ENCODE measurements around the gene NFS1. TPM values are rescaled to one million over a fixed set of nuclear protein-coding genes. Genes with fewer than 3 reads are reported as not detected.

NFS1 gene
- total and polyA plus RNA-seq, 2 of the 8 experiments (the other 6 are each of a cell fraction or from before 2014, with no cell fraction given), result 26.1 to 38.8 TPM

GRCh38 chr20:35742741-35743523 is 43.8 kb upstream of the NFS1 start:
- Histone ChIP-seq H3K14ac (ENCODE audit: insufficient read length) (no peak overlapping the region), H4K91ac (replicated peaks; ENCODE audit: insufficient read length, low read length) (peak overlapping the region; percentile 1), H2AK5ac (ENCODE audit: low read depth, low read length) (no peak overlapping the region; the same call in 1 of the 2 replicates), H4K20me1 (replicated peaks in 1 of 2; ENCODE audit: control insufficient read depth in 1 of 2, insufficient read depth in 2 of 2, low read length in 2 of 2) (peaks cover 10 to 14% of the 10 kb centered on the region in 2 experiments), H3K79me1 (ENCODE audit: low read depth, low read length) (no peaks in the 10 kb centered on the region), H3K9ac (replicated peaks in 1 of 4; ENCODE audit: extremely low read depth in 1 of 4, low read depth in 3 of 4, low read length in 3 of 4) (peak overlapping the region; percentile 83 to 98 (median 88)), H4K5ac (ENCODE audit: insufficient read length, low read depth, low read length) (peak overlapping the region; percentile 77), H3K9me3 (ENCODE audit: insufficient read depth in 2 of 2, low read depth in 1 of 2, low read length in 1 of 2) (no peaks in the 10 kb centered on the region), H3K23ac (ENCODE audit: insufficient read length) (no peak overlapping the region), H3K79me2 (ENCODE audit: control insufficient read depth in 1 of 2, insufficient read depth in 2 of 2, low read length in 2 of 2) (peaks cover 26 to 46% of the 10 kb centered on the region in 2 experiments), H3K23me2 (ENCODE audit: low read depth, low read length) (0 out of 2 replicates have a peak, but pooled peaks cover 4% of the 10 kb centered on the region), H2BK12ac (ENCODE audit: low read depth, low read length) (no peak overlapping the region), H2BK20ac (ENCODE audit: low read length) (no peak overlapping the region), H3K4me2 (ENCODE audit: insufficient read depth in 1 of 2, low read depth in 2 of 2, low read length in 2 of 2) (peak overlapping the region; percentile 67 to 68), H2BK120ac (replicated peaks; ENCODE audit: low read depth, low read length) (no peak overlapping the region), H3K27me3 (replicated peaks in 1 of 4; ENCODE audit: control insufficient read depth in 3 of 4, extremely low read depth in 1 of 4, insufficient read depth in 3 of 4, low read length in 3 of 4) (no peaks in the 10 kb centered on the region), H3K4me1 (replicated peaks in 1 of 4; ENCODE audit: control insufficient read depth in 3 of 4, insufficient read depth in 4 of 4, low read length in 3 of 4) (peaks cover 0 to 4% (median 4%) of the 10 kb centered on the region in 4 experiments; a peak in 3 of 7 replicates), H3K4me3 (ENCODE audit: extremely low read depth in 1 of 4, insufficient read depth in 2 of 4, low read depth in 3 of 4, low read length in 4 of 4) (peak overlapping the region; percentile 56 to 83 (median 74)), H3K18ac (ENCODE audit: extremely low read depth, low read length) (peak overlapping the region; percentile 84; the same call in 1 of the 2 replicates), H3K56ac (replicated peaks; ENCODE audit: insufficient read length, low read depth, low read length) (peak overlapping the region; percentile 77), H3K27ac (ENCODE audit: low read depth, low read length) (peak overlapping the region; percentile 84), H2AFZ (ENCODE audit: low read length) (no peak overlapping the region), H2BK15ac (ENCODE audit: low read length) (no peak overlapping the region), H2BK5ac (ENCODE audit: low read depth, low read length) (peak overlapping the region; percentile 68), H3K4ac (replicated peaks; ENCODE audit: insufficient read length, low read depth, low read length) (no peak overlapping the region), H4K8ac (ENCODE audit: extremely low read depth, insufficient read depth, low read length) (peak overlapping the region; percentile 66; the same call in 1 of the 2 replicates), H3K36me3 (ENCODE audit: control insufficient read depth in 2 of 4, insufficient read depth in 4 of 4, low read length in 3 of 4) (peaks cover 11 to 29% (median 25%) of the 10 kb centered on the region in 4 experiments)
- WGBS, 2 experiments (ENCODE audit: extremely low coverage in 1 of 2, insufficient coverage in 1 of 2, insufficient read length in 1 of 2, insufficient replicate concordance in 2 of 2, low coverage in 1 of 2, low lambda C conversion rate in 2 of 2, missing lambda C conversion rate in 1 of 2), result 4% methylated on average over 8 of the region's 8 CpGs; no CpG with 5 or more reads in 1 of the 2 experiments
- DNase-seq (ENCODE audit: low read depth in 1 of 2, low spot score in 2 of 2) (no peak), FAIRE-seq (no peak)
- POLR2A ChIA-PET (ENCODE audit: partially characterized antibody), result interaction anchor here (0.5 to 45.3 kb wide), 77 partner anchors 12 to 750 kb away, joined by 3 to 2341 read pairs (median 4); partner anchors contain the start of genes C20orf173, CEP250, CPNE1 and ERGIC3
- CTCF ChIA-PET (ENCODE audit: partially characterized antibody), result interaction anchor here (0.8 to 2.5 kb wide), 17 partner anchors 16 to 211 kb away, joined by 3 to 8 read pairs (median 4); partner anchors contain the start of genes NFS1, ROMO1 and SCAND1
- TF ChIP-seq CREB1 (IDR thresholded peaks at IDR 0.05), result no peak
- no peak for TF ChIP-seq TEAD4 (IDR thresholded peaks at IDR 0.05; ENCODE audit: low read depth, low read length)
- TF ChIP-seq POU5F1 (IDR thresholded peaks at IDR 0.05; ENCODE audit: low read depth, low read length), result no peak
- TF ChIP-seq BRCA1 (IDR thresholded peaks at IDR 0.05; ENCODE audit: low read depth, low read length), result no peak
- no peak for TF ChIP-seq E2F6 (IDR thresholded peaks at IDR 0.05)
- TF ChIP-seq CEBPB (IDR thresholded peaks at IDR 0.05; ENCODE audit: low read depth, low read length), result no peak
- TF ChIP-seq USF2 (IDR thresholded peaks at IDR 0.05; ENCODE audit: low read length), result no peak
- no peak for TF ChIP-seq TAF1 (IDR thresholded peaks at IDR 0.05; ENCODE audit: low read depth, low read length)
- TF ChIP-seq JUN (IDR thresholded peaks at IDR 0.05; ENCODE audit: low read depth, low read length), result no peak
- TF ChIP-seq TBP (IDR thresholded peaks at IDR 0.05; ENCODE audit: low read depth, low read length), result no peak
